HepG2 (cell line): ENCODE measurements around the gene IQSEC1.

Source experiments
- ARID2 ChIP-seq: sonication (generic); formaldehyde crosslinking; IDR thresholded peaks from 2 replicates; pipeline ENCODE4 v1.8.1; 2022; ENCODE audit warnings: mild to moderate bottlenecking, missing genetic modification reagents, borderline replicate concordance
- CHD4 ChIP-seq: fragments of 200-600 bp; sonication (generic); IDR thresholded peaks from 2 replicates; pipeline ENCODE4 v1.7.0; 2017; ENCODE audit warnings: mild to moderate bottlenecking, low read length, borderline replicate concordance
- EP300 ChIP-seq, 3 experiments: sonication (generic) in 1 of 3; formaldehyde crosslinking in 1 of 3; IDR thresholded peaks; 2 replicates each; pipeline versions ENCODE4 v1.5.1 to v1.6.1; 2011 to 2020; ENCODE audit warnings: low read depth in 2 of 3, low read length in 2 of 3, borderline replicate concordance in 1 of 3, improper control_type of control experiment in 1 of 3, mild to moderate bottlenecking in 1 of 3, missing genetic modification reagents in 1 of 3, moderate library complexity in 1 of 3
- HIVEP1 ChIP-seq: sonication (generic); formaldehyde crosslinking; IDR thresholded peaks from 2 replicates; pipeline ENCODE4 v1.4.0; 2020; ENCODE audit warnings: mild to moderate bottlenecking, missing genetic modification reagents
- JUNB ChIP-seq: sonication (generic); formaldehyde crosslinking; IDR thresholded peaks from 2 replicates; pipeline ENCODE4 v1.8.0; 2022; ENCODE audit warnings: missing genetic modification reagents, mild to moderate bottlenecking, borderline replicate concordance
- KMT2A ChIP-seq: sonication (generic); formaldehyde crosslinking; IDR thresholded peaks from 2 replicates; pipeline ENCODE4 v1.4.0; 2020; ENCODE audit warnings: missing genetic modification reagents
- NPAS2 ChIP-seq: sonication (generic); formaldehyde crosslinking; IDR thresholded peaks from 2 replicates; pipeline ENCODE4 v1.8.0; 2022; ENCODE audit warnings: mild to moderate bottlenecking, missing genetic modification reagents, borderline replicate concordance
- PTBP1 ChIP-seq: fragments of 200-400 bp; formaldehyde crosslinking; IDR thresholded peaks from 2 replicates; pipeline ENCODE4 v1.6.1; 2018; ENCODE audit warnings: low read length, low read depth; ENCODE audit not compliant: poor library complexity, severe bottlenecking
- RFXANK ChIP-seq: IDR thresholded peaks from 2 replicates; pipeline ENCODE4 v1.6.1; 2016
- SP1 ChIP-seq, 2 experiments: fragments of 450-650 bp in 1 of 2; sonication (generic) in 1 of 2; formaldehyde crosslinking in 1 of 2; IDR thresholded peaks; 2 replicates each; pipeline versions ENCODE4 v1.4.0 to v1.6.1; 2016 to 2020; ENCODE audit warnings: missing genetic modification reagents in 1 of 2
- TF ChIP-seq, protein P1 (sequence below), 2 experiments: IDR thresholded peaks; 2 replicates each; pipeline ENCODE4 v1.6.1; 2011 to 2012; ENCODE audit warnings: low read length in 2 of 2, borderline replicate concordance in 1 of 2, low read depth in 1 of 2, mild to moderate bottlenecking in 1 of 2, moderate library complexity in 1 of 2
- TF ChIP-seq, protein P2 (sequence below): sonication (generic); formaldehyde crosslinking; IDR thresholded peaks from 2 replicates; pipeline ENCODE4 v1.9.0; 2022; ENCODE audit warnings: missing genetic modification reagents, mild to moderate bottlenecking, borderline replicate concordance

DNA sequence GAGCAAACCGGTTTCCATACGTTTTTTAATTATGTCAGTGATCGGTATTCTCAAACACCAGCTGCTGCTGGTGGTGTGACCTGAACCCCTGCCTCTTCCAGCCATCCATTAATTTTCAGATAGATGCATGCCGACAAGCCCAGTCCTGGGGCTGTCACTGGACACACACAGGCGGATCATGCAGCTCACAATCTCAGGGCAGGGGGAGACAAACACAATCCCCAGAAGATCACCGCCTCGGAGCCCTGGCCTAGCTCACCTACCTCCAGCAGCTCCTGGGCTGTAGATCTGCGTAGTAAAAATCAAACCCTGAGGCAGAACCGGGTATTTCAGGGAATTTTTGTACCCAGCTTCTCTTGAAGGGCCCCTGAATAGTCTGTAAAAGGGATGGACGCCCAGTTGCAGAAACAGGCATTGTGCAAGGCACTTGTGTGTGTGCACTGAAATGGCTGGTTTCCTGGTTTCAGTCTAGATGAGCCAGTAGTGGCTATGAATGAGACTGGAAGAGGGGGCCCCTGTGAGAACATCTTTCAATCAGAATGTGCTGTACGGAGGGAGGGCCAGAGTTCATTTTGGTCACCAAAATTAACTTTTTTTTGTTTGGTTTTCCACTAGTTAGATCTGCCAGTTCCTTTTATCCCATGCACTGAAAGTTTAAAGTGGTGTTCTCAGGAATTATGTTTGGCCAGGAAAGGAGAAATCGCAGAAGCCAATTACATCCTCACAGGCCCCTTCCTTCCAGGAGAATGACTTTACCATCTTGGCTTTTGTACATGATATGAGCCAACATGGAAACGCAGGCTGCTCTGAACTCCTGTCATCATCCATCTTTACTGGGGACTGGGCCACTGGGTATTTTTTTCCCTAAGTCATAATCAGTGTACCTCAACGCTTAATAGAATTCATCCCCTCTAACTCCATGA is 176.9 kb downstream of the IQSEC1 start:
- TF ChIP-seq, protein P1, sequence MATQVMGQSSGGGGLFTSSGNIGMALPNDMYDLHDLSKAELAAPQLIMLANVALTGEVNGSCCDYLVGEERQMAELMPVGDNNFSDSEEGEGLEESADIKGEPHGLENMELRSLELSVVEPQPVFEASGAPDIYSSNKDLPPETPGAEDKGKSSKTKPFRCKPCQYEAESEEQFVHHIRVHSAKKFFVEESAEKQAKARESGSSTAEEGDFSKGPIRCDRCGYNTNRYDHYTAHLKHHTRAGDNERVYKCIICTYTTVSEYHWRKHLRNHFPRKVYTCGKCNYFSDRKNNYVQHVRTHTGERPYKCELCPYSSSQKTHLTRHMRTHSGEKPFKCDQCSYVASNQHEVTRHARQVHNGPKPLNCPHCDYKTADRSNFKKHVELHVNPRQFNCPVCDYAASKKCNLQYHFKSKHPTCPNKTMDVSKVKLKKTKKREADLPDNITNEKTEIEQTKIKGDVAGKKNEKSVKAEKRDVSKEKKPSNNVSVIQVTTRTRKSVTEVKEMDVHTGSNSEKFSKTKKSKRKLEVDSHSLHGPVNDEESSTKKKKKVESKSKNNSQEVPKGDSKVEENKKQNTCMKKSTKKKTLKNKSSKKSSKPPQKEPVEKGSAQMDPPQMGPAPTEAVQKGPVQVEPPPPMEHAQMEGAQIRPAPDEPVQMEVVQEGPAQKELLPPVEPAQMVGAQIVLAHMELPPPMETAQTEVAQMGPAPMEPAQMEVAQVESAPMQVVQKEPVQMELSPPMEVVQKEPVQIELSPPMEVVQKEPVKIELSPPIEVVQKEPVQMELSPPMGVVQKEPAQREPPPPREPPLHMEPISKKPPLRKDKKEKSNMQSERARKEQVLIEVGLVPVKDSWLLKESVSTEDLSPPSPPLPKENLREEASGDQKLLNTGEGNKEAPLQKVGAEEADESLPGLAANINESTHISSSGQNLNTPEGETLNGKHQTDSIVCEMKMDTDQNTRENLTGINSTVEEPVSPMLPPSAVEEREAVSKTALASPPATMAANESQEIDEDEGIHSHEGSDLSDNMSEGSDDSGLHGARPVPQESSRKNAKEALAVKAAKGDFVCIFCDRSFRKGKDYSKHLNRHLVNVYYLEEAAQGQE (IDR thresholded peaks at IDR 0.05; ENCODE audit: borderline replicate concordance in 1 of 2, low read depth in 1 of 2, low read length in 2 of 2), result no peak
- TF ChIP-seq ARID2, result no peak
- TF ChIP-seq SP1 (IDR thresholded peaks at IDR 0.05), result no peak
- TF ChIP-seq SP1 (CRISPR knock-in tag; IDR thresholded peaks at IDR 0.05), result no peak
- TF ChIP-seq RFXANK, result no peak
- TF ChIP-seq PTBP1, result no peak
- no peak for TF ChIP-seq NPAS2 (CRISPR knock-in tag)
- no peak for TF ChIP-seq HIVEP1 (CRISPR knock-in tag)
- TF ChIP-seq CHD4, result no peak
- TF ChIP-seq, protein P2, sequence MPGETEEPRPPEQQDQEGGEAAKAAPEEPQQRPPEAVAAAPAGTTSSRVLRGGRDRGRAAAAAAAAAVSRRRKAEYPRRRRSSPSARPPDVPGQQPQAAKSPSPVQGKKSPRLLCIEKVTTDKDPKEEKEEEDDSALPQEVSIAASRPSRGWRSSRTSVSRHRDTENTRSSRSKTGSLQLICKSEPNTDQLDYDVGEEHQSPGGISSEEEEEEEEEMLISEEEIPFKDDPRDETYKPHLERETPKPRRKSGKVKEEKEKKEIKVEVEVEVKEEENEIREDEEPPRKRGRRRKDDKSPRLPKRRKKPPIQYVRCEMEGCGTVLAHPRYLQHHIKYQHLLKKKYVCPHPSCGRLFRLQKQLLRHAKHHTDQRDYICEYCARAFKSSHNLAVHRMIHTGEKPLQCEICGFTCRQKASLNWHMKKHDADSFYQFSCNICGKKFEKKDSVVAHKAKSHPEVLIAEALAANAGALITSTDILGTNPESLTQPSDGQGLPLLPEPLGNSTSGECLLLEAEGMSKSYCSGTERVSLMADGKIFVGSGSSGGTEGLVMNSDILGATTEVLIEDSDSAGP (CRISPR knock-in tag), result no peak
- no peak for TF ChIP-seq EP300 (IDR thresholded peaks at IDR 0.05; ENCODE audit: low read depth in 2 of 2, low read length in 2 of 2)
- no peak for TF ChIP-seq EP300 (CRISPR knock-in tag; IDR thresholded peaks at IDR 0.05; ENCODE audit: borderline replicate concordance)
- no peak for TF ChIP-seq KMT2A
- TF ChIP-seq JUNB (CRISPR knock-in tag), result no peak
